SK-N-SH treated with all-trans-retinoic acid at 6 μM for 48 hours (cell line): ENCODE data around the gene AP3B1.

Experiments
- ATAC-seq: fragments of 200-7000 bp; cut with Tn5 transposase; 3 replicates; pipeline ENCODE4 v1.9.1; 2020; ENCODE audit warnings: mild to moderate bottlenecking, moderate library complexity
- ARNTL ChIP-seq: fragments of 450-650 bp; formaldehyde crosslinking; IDR thresholded peaks from 2 replicates; pipeline ENCODE4 v1.5.0; 2020; ENCODE audit warnings: low read depth, mild to moderate bottlenecking, moderate library complexity, borderline replicate concordance
- BACH2 ChIP-seq: fragments of 250-450 bp; sonication (Bioruptor Pico); IDR thresholded peaks from 2 replicates; pipeline ENCODE4 v1.9.0; 2021; ENCODE audit warnings: mild to moderate bottlenecking, borderline replicate concordance
- CSDC2 ChIP-seq: fragments of 250-450 bp; sonication (Bioruptor Pico); IDR thresholded peaks from 2 replicates; pipeline ENCODE4 v1.5.0; 2020; ENCODE audit warnings: mild to moderate bottlenecking, moderate library complexity
- ISL1 ChIP-seq: fragments of 250-450 bp; sonication (Bioruptor Pico); IDR thresholded peaks from 2 replicates; pipeline ENCODE4 v2.1.2; 2022; ENCODE audit warnings: mild to moderate bottlenecking, moderate library complexity
- OSR1 ChIP-seq: fragments of 250-450 bp; sonication (Bioruptor Pico); IDR thresholded peaks from 2 replicates; pipeline ENCODE4 v1.8.0; 2022; ENCODE audit warnings: moderate library complexity, mild to moderate bottlenecking, inconsistent platforms
- PPARA ChIP-seq: fragments of 250-450 bp; sonication (Bioruptor Pico); IDR thresholded peaks from 2 replicates; pipeline ENCODE4 v1.5.0; 2020; ENCODE audit warnings: mild to moderate bottlenecking, borderline replicate concordance
- SNAI2 ChIP-seq: fragments of 250-450 bp; sonication (Bioruptor Pico); IDR thresholded peaks from 2 replicates; pipeline ENCODE4 v1.5.0; 2020; ENCODE audit warnings: mild to moderate bottlenecking, moderate library complexity
- TCF4 ChIP-seq: fragments of 250-450 bp; sonication (Bioruptor Pico); IDR thresholded peaks from 2 replicates; pipeline ENCODE4 v1.8.0; 2021; ENCODE audit warnings: mild to moderate bottlenecking, moderate library complexity, borderline replicate concordance
- ZC3H10 ChIP-seq: fragments of 250-450 bp; sonication (Bioruptor Pico); IDR thresholded peaks from 2 replicates; pipeline ENCODE4 v1.5.1; 2021; ENCODE audit warnings: mild to moderate bottlenecking, moderate library complexity
- ZFP3 ChIP-seq: fragments of 250-450 bp; sonication (Bioruptor Pico); IDR thresholded peaks from 2 replicates; pipeline ENCODE4 v1.5.0; 2020; ENCODE audit warnings: mild to moderate bottlenecking, moderate library complexity
- ZFP30 ChIP-seq: fragments of 450-650 bp; formaldehyde crosslinking; IDR thresholded peaks from 2 replicates; pipeline ENCODE4 v1.5.0; 2022; ENCODE audit warnings: mild to moderate bottlenecking, moderate library complexity
- ZNF565 ChIP-seq: fragments of 450-650 bp; formaldehyde crosslinking; conservative IDR thresholded peaks from 2 replicates; pipeline ENCODE4 v1.5.0; 2020; ENCODE audit warnings: low read depth, mild to moderate bottlenecking, moderate library complexity
- ZNF70 ChIP-seq: fragments of 450-650 bp; formaldehyde crosslinking; IDR thresholded peaks from 2 replicates; pipeline ENCODE4 v1.5.0; 2020; ENCODE audit warnings: mild to moderate bottlenecking, moderate library complexity
- ZNF8 ChIP-seq: fragments of 450-650 bp; formaldehyde crosslinking; IDR thresholded peaks from 2 replicates; pipeline ENCODE4 v1.5.0; 2020; ENCODE audit warnings: mild to moderate bottlenecking, moderate library complexity
- TF ChIP-seq, protein P1 (sequence below): fragments of 250-450 bp; sonication (Bioruptor Pico); IDR thresholded peaks from 2 replicates; pipeline ENCODE4 v1.5.1; 2020; ENCODE audit warnings: low read depth, mild to moderate bottlenecking, moderate library complexity
- TF ChIP-seq, protein P2 (sequence below): fragments of 250-450 bp; sonication (Bioruptor Pico); IDR thresholded peaks from 2 replicates; pipeline ENCODE4 v1.5.0; 2020; ENCODE audit warnings: mild to moderate bottlenecking, moderate library complexity
- TF ChIP-seq, protein P3 (sequence below): fragments of 250-450 bp; sonication (Bioruptor Pico); IDR thresholded peaks from 2 replicates; pipeline ENCODE4 v1.8.0; 2021; ENCODE audit warnings: low read depth, mild to moderate bottlenecking, moderate library complexity, borderline replicate concordance
- TF ChIP-seq, protein P4 (sequence below): fragments of 250-450 bp; sonication (Bioruptor Pico); IDR thresholded peaks from 2 replicates; pipeline ENCODE4 v1.5.1; 2021; ENCODE audit warnings: mild to moderate bottlenecking, moderate library complexity

The AP3B1 gene

DNA sequence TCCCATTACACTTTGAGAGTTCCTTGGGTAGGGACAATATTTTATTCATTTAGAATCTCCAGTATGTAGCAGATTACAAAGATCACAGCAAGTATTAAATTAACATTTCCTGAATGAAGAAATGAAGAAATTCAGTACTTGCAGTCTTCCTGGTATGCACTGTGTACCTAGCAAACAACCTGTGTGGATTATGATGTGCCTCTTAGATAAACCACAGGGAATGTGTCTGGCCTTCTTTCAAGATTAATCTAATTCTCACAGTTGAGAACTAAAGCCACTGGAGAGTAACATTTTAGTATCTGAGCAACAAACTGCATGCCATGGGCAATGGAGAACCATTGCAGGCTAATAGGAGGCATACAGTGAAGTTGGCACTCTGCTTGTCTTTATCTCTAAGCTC is 199.4 kb downstream of the AP3B1 start:
- no peak for ATAC-seq
- no peak for TF ChIP-seq ISL1 (CRISPR knock-in tag)
- TF ChIP-seq, protein P1, sequence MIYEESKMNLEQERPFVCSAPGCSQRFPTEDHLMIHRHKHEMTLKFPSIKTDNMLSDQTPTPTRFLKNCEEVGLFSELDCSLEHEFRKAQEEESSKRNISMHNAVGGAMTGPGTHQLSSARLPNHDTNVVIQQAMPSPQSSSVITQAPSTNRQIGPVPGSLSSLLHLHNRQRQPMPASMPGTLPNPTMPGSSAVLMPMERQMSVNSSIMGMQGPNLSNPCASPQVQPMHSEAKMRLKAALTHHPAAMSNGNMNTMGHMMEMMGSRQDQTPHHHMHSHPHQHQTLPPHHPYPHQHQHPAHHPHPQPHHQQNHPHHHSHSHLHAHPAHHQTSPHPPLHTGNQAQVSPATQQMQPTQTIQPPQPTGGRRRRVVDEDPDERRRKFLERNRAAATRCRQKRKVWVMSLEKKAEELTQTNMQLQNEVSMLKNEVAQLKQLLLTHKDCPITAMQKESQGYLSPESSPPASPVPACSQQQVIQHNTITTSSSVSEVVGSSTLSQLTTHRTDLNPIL (CRISPR knock-in tag), result no peak
- TF ChIP-seq, protein P2, sequence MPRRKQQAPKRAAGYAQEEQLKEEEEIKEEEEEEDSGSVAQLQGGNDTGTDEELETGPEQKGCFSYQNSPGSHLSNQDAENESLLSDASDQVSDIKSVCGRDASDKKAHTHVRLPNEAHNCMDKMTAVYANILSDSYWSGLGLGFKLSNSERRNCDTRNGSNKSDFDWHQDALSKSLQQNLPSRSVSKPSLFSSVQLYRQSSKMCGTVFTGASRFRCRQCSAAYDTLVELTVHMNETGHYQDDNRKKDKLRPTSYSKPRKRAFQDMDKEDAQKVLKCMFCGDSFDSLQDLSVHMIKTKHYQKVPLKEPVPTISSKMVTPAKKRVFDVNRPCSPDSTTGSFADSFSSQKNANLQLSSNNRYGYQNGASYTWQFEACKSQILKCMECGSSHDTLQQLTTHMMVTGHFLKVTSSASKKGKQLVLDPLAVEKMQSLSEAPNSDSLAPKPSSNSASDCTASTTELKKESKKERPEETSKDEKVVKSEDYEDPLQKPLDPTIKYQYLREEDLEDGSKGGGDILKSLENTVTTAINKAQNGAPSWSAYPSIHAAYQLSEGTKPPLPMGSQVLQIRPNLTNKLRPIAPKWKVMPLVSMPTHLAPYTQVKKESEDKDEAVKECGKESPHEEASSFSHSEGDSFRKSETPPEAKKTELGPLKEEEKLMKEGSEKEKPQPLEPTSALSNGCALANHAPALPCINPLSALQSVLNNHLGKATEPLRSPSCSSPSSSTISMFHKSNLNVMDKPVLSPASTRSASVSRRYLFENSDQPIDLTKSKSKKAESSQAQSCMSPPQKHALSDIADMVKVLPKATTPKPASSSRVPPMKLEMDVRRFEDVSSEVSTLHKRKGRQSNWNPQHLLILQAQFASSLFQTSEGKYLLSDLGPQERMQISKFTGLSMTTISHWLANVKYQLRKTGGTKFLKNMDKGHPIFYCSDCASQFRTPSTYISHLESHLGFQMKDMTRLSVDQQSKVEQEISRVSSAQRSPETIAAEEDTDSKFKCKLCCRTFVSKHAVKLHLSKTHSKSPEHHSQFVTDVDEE (CRISPR knock-in tag), result no peak
- TF ChIP-seq ARNTL (CRISPR knock-in tag), result no peak
- no peak for TF ChIP-seq CSDC2
- no peak for TF ChIP-seq ZNF565 (CRISPR knock-in tag)
- TF ChIP-seq ZFP30 (CRISPR knock-in tag), result no peak
- TF ChIP-seq ZNF8 (CRISPR knock-in tag), result no peak
- TF ChIP-seq, protein P3, sequence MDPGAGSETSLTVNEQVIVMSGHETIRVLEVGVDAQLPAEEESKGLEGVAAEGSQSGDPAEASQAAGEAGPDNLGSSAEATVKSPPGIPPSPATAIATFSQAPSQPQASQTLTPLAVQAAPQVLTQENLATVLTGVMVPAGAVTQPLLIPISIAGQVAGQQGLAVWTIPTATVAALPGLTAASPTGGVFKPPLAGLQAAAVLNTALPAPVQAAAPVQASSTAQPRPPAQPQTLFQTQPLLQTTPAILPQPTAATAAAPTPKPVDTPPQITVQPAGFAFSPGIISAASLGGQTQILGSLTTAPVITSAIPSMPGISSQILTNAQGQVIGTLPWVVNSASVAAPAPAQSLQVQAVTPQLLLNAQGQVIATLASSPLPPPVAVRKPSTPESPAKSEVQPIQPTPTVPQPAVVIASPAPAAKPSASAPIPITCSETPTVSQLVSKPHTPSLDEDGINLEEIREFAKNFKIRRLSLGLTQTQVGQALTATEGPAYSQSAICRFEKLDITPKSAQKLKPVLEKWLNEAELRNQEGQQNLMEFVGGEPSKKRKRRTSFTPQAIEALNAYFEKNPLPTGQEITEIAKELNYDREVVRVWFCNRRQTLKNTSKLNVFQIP, result no peak
- TF ChIP-seq, protein P4, sequence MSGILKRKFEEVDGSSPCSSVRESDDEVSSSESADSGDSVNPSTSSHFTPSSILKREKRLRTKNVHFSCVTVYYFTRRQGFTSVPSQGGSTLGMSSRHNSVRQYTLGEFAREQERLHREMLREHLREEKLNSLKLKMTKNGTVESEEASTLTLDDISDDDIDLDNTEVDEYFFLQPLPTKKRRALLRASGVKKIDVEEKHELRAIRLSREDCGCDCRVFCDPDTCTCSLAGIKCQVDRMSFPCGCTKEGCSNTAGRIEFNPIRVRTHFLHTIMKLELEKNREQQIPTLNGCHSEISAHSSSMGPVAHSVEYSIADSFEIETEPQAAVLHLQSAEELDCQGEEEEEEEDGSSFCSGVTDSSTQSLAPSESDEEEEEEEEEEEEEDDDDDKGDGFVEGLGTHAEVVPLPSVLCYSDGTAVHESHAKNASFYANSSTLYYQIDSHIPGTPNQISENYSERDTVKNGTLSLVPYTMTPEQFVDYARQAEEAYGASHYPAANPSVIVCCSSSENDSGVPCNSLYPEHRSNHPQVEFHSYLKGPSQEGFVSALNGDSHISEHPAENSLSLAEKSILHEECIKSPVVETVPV (CRISPR knock-in tag), result no peak
- TF ChIP-seq, all 23 proteins: peak for 0

DNA sequence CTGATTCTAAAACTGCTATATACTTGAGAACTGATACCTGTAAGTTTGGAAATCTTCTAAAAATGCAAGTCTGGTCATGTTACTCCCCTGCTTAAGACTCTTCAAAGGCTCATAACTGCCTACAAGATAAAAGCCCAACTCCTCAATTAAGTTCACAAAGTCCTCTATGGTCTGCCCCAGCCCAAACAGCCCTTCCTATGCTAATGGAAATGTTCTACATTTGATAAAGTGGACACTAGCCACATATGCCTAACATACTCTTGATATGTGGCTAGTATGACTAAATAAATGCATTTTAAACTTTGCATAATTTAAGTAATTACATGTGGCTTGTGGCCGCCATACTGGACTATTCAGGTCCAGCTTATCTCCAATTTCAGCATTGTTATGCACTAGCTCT is 204.5 kb downstream of the AP3B1 start:
- TF ChIP-seq, protein P1 (CRISPR knock-in tag), result no peak
- TF ChIP-seq OSR1 (CRISPR knock-in tag) (no peak), TCF4 (CRISPR knock-in tag) (no peak), ISL1 (CRISPR knock-in tag) (no peak), ZFP3 (CRISPR knock-in tag) (no peak), SNAI2 (no peak), PPARA (CRISPR knock-in tag) (no peak), ZC3H10 (no peak), BACH2 (CRISPR knock-in tag) (no peak)
- TF ChIP-seq, protein P3, result no peak
- no peak for ATAC-seq

DNA sequence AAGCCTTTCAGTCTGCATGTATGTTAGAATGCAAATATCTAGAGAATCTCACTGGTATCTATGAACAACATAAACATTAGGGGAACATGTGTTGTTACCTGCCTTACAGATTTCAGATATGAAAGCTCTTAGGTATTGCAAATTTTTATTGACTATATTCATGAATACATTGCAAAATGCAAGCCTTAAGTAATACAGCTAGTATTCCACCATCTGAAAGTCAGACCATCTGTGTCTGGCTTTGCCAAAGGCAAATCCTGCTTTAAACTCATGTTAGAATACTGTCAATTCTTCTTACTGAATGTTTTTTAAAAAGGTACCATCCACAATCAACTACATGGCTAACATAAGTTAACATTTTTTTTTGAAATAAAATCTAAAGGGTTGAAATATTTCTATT is 215.6 kb downstream of the AP3B1 start:
- no peak for ATAC-seq
- no peak for TF ChIP-seq TCF4 (CRISPR knock-in tag)
- no peak for TF ChIP-seq ZNF70 (CRISPR knock-in tag)
- TF ChIP-seq ISL1 (CRISPR knock-in tag), result no peak
- TF ChIP-seq ZFP3 (CRISPR knock-in tag), result no peak
- TF ChIP-seq, protein P1 (CRISPR knock-in tag), result no peak
- no peak for TF ChIP-seq ZNF565 (CRISPR knock-in tag)
- TF ChIP-seq OSR1 (CRISPR knock-in tag), result no peak
- TF ChIP-seq ZFP30 (CRISPR knock-in tag), result no peak
- TF ChIP-seq, protein P3, result no peak
- TF ChIP-seq CSDC2, result no peak
